SK-N-MC (cell line): Measurements from ENCODE around the gene IPPK.
"Not testable (repeated sequence)": the region's sequence is repeated elsewhere in the genome, so short reads cannot be mapped to it uniquely, and the experiment has no call there.

Experiments used
- DNase-seq: peaks from one replicate; pipeline ENCODE4 v3.0.0-alpha.2; 2011; ENCODE audit warnings: low read depth, low spot score
- H3K27ac ChIP-seq: fragments of 200-600 bp; sonication (generic); 2 replicates; pipeline ENCODE4 v1.5.1; 2016; ENCODE audit warnings: mixed run types
- H3K36me3 ChIP-seq: fragments of 200-600 bp; sonication (generic); 2 replicates; pipeline ENCODE4 v1.6.1; 2017; ENCODE audit warnings: antibody characterized with exemption, low read length, mixed read lengths; ENCODE audit not compliant: insufficient read depth
- H3K4me3 ChIP-seq: fragments of 200-600 bp; sonication (generic); 2 replicates; pipeline ENCODE4 v1.5.1; 2016
- H3K9ac ChIP-seq: fragments of 200-600 bp; sonication (generic); 2 replicates; pipeline ENCODE4 v1.8.0; 2017; ENCODE audit warnings: mixed run types, mixed read lengths; ENCODE audit not compliant: insufficient read length
- H3K9me3 ChIP-seq: fragments of 200-600 bp; sonication (generic); 2 replicates; pipeline ENCODE4 v1.6.1; 2017; ENCODE audit warnings: low read depth, mild to moderate bottlenecking, antibody characterized with exemption, low read length, moderate library complexity, mixed read lengths
- EZH2 ChIP-seq: fragments of 200-600 bp; sonication (generic); IDR thresholded peaks from one replicate; pipeline ENCODE4 v1.6.1; 2017; ENCODE audit warnings: antibody characterized with exemption
- FOXP2 ChIP-seq: optimal IDR thresholded peaks from 2 replicates; pipeline ENCODE3; 2011; ENCODE audit warnings: mild to moderate bottlenecking, moderate library complexity; ENCODE audit not compliant: insufficient read depth; ENCODE audit errors: extremely low read length, control extremely low read depth
- POLR2AphosphoS5 ChIP-seq: IDR thresholded peaks from 2 replicates; pipeline ENCODE4 v1.6.1; 2012; ENCODE audit warnings: mild to moderate bottlenecking, low read depth, low read length, borderline replicate concordance

The IPPK gene

DNA sequence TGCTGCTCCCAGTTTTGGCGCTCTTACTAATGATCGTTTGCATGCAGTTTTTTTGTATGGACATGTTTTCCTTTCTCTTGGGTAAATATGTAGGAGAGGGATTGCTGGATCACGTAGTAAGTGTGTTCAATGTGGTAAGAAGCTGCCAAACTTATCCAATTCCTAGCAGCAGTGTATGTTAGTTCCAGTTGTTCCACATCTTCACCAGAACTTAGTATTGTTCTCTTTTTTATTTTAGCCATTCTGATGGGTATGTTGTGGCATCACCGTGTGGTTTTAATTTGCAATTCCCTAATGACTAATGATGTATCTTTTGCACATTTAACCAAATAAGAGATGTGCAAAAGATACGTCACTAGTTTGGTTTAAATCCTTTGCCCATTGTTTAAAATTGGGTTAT, 65.9 kb downstream of the IPPK start:
- Histone ChIP-seq H3K9me3 (no peaks in the 10 kb centered on the region; the same call in 1 of the 2 replicates), H3K27ac (no peak overlapping the region), H3K36me3 (0 out of 2 replicates have a peak, but pooled peaks cover 6% of the 10 kb centered on the region), H3K4me3 (no peak overlapping the region), H3K9ac (no peak overlapping the region)
- no peak for DNase-seq
- TF ChIP-seq POLR2AphosphoS5 (no peak), FOXP2 (no peak), EZH2 (no peak)

DNA sequence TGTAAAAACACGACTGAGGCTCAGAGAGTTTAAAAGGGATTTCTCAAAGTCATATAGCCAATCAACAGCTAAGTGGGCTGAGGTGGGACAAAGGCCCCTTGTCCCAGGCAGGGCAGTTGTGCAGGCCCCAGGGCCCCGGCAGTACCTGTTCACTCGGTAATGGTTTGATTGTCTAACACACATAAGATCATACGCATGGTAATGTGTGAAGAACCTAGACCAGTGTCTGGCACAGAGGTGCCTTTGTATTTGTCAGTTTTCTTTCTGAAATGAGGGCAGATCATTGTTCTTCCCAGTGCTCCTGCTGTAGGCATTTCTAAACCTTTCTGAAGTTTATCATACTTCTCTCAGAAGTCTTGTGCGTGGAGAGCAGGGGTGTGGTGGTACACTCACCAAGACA, 66.8 kb downstream of the IPPK start:
- Histone ChIP-seq H3K4me3 (no peak overlapping the region), H3K9ac (no peak overlapping the region), H3K36me3 (0 out of 2 replicates have a peak, but pooled peaks cover 6% of the 10 kb centered on the region), H3K9me3 (no peaks in the 10 kb centered on the region; the same call in 1 of the 2 replicates), H3K27ac (no peak overlapping the region)
- no peak for TF ChIP-seq FOXP2
- TF ChIP-seq POLR2AphosphoS5: no peak
- TF ChIP-seq EZH2: no peak
- no peak for DNase-seq

DNA sequence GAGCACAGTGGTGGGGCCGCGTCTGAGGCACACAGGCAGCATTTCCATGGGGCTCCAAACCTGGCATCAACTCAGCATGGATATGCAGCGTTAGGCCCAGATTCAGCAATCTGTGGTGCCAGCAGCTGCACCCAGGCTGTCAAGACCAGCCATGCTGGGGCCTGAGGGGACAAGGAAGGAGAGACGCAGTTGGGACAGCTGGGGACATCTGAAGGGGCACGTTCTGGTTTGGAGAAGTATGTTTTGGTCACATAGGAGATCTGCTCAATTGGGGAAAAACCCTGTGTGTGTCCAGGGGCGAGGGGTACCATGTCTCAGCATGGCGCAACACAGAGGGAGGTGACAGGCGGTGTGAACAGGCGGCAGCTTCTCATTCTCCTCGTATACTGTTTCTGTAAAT, 67.5 kb downstream of the IPPK start:
- no peak for DNase-seq

DNA sequence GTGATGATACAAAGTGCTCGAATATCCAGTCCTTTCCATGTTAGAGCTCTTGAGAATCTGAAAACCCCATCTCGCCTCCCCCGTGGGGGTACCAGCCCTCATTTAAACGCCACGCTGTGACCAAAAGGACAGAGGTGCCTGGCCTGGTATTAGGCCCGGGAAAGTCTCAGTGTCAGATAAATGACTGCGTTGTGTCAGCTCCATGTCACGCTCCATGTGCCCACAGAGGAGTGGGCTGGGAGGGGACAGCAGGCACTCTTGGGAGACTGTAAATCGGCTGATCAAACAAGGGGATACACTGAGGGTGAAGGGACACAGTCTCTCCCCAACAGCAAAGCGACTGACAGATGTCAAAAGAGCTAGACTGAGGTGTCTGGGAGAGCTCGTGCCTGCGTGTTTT, 68.5 kb downstream of the IPPK start:
- H3K36me3 ChIP-seq: 0 out of 2 replicates have a peak, but pooled peaks cover 6% of the 10 kb centered on the region
- no peak overlapping the region for H3K9ac ChIP-seq
- no peak overlapping the region for H3K4me3 ChIP-seq
- no peak for DNase-seq
- no peak overlapping the region for H3K27ac ChIP-seq
- no peak for TF ChIP-seq POLR2AphosphoS5
- TF ChIP-seq EZH2: no peak
- TF ChIP-seq FOXP2: no peak
- H3K9me3 ChIP-seq: no peaks in the 10 kb centered on the region; the same call in 1 of the 2 replicates

More for the DNA sequence above, 67.5 kb downstream of the IPPK start:
- H3K4me3 ChIP-seq: no peak overlapping the region
- 0 out of 2 replicates have a peak, but pooled peaks cover 6% of the 10 kb centered on the region for H3K36me3 ChIP-seq
- no peak overlapping the region for H3K9ac ChIP-seq
- no peak for TF ChIP-seq POLR2AphosphoS5
- TF ChIP-seq FOXP2: no peak
- TF ChIP-seq EZH2: no peak
- no peaks in the 10 kb centered on the region; the same call in 1 of the 2 replicates for H3K9me3 ChIP-seq
- H3K27ac ChIP-seq: no peak overlapping the region

DNA sequence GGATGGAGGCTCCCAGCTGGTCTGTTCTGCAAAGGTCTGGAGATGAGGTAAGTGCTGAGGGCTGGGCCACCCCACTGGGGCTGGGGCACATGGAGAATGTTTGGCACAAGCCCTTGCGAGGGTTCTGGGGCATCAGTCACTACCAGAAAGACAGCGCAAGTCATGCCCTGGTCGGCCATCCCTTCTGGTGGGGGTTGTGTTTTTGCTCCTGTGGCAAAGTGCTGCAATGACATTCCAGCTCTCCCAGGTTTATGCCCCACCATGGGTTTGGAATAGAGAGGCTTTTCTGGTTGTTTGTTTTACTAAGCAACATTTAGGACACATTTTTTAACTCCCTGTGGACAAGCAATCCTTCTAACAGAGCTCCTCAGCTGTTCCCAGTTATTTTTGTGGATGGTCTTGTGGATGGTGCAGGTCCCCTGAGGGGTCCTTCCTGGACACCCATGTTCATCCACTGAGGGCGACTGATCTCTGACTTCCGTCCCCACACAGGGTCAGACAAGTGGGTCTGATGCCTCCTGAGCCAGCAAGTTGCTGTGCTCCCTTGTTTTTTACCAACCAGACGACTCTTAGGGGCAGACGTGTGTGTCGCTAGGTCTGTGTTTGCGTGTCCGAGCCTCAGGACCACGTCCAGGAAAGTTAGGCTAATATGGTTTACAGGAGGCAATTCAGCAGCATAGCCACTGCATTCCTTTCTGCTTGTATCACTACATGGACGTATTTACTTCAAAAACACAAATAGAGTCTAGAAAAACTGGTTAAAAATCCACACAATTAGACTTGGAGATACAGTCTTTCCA, 69.3 kb downstream of the IPPK start:
- DNase-seq: no peak
- H3K9me3 ChIP-seq: no peaks in the 10 kb centered on the region; the same call in 1 of the 2 replicates
- no peak overlapping the region for H3K9ac ChIP-seq
- H3K4me3 ChIP-seq: no peak overlapping the region
- H3K36me3 ChIP-seq: 0 out of 2 replicates have a peak, but pooled peaks cover 6% of the 10 kb centered on the region
- no peak overlapping the region for H3K27ac ChIP-seq
- no peak for TF ChIP-seq POLR2AphosphoS5
- no peak for TF ChIP-seq EZH2
- TF ChIP-seq FOXP2: no peak

DNA sequence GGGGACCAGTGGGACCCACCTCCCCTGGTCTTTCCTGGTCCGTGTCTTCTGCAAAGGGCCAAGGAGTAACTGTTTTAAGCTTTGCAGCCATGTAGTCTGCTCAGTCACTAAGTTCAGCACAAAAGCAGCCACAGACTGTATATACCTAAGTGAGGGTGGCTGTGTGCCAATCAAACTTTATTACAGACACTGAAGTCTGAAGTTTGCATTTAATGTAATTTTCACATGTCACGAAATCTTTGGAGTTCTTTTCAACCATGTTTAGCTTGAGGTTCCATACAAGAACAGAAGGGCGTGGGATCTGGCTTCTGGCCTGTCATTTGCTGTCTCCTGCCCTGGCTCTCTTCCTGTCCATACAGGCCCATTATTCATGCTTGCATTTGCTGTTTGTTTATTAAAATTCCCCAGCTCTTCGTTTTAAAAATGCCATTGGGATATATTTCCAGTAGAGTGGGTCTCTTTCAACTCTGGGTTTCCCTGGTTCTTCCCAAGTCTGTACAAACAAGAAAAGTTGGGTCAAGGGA, 69.9 kb downstream of the IPPK start:
- DNase-seq: no peak
- Histone ChIP-seq H3K9me3 (no peaks in the 10 kb centered on the region; the same call in 1 of the 2 replicates), H3K9ac (no peak overlapping the region), H3K4me3 (no peak overlapping the region), H3K36me3 (0 out of 2 replicates have a peak, but pooled peaks cover under 1% of the 10 kb centered on the region), H3K27ac (no peak overlapping the region)
- TF ChIP-seq EZH2 (no peak), FOXP2 (no peak), POLR2AphosphoS5 (no peak)

DNA sequence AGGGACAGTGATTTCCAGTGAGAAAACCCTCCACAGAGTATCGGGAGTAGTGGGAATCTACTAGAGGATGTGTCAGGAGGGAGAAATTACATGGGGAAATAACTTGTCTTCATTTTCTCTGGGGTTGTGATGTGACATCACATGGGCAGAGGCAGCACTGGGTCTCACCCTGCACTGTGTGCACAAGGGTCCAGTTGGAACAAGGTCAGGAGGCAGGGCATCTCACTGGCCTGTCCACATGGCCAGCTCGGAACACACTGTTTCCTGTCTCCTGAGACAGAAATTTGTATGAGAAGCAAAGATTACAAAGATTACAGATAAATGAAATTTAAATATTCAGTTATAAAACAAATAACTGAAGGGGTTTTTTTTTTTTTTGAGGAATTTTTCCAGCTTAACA, 71.5 kb downstream of the IPPK start:
- TF ChIP-seq EZH2 (no peak), FOXP2 (no peak), POLR2AphosphoS5 (no peak)
- Histone ChIP-seq H3K27ac (no peak overlapping the region), H3K4me3 (no peak overlapping the region), H3K9me3 (no peaks in the 10 kb centered on the region), H3K36me3 (no peaks in the 10 kb centered on the region), H3K9ac (no peak overlapping the region)
- DNase-seq: no peak

DNA sequence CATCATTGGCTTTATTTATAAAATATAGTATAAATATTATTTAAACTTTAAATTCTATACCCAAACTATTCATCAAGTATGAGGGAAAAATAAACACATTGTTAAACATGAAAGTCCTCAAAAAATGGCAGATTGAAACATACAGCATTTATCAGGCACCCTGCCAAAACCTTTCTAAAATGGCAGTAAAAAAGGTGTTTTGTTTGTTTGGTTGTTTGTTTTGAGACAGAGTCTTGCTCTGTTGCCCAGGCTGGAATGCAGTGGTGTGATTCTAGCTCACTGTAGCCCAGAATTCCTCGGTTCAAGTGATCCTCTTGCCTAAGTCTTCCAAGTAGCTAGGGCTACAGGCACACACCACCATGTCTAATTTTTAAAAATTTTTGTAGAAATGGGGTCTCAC, 74.0 kb downstream of the IPPK start:
- no peak for TF ChIP-seq POLR2AphosphoS5
- TF ChIP-seq EZH2: no peak
- no peak for TF ChIP-seq FOXP2
- no peaks in the 10 kb centered on the region for H3K36me3 ChIP-seq
- H3K27ac ChIP-seq: no peak overlapping the region
- H3K9me3 ChIP-seq: no peaks in the 10 kb centered on the region
- no peak for DNase-seq
- no peak overlapping the region for H3K4me3 ChIP-seq
- no peak overlapping the region for H3K9ac ChIP-seq

DNA sequence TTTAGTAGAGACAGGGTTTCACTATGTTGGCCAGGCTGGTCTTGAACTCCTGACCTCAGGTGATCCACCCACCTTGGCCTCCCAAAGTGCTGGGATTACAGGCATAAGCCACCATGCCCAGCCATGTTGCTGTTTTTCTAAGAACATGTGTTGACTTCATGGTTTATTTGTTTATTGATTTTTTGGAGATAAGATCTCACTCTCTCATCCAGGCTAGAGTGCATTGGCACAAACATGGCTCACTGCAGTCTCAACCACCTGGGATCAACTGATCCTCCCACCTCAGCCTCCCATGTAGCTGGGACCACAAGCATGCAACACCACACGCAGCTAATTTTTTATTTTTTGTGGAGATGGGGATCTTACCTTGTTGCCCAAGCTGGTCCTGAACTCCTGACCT, 74.9 kb downstream of the IPPK start:
- H3K36me3 ChIP-seq, H3K9me3 ChIP-seq, H3K4me3 ChIP-seq: not testable (repeated sequence)

More for the DNA sequence above, 74.9 kb downstream of the IPPK start:
- DNase-seq, H3K27ac ChIP-seq, H3K9ac ChIP-seq: not testable (repeated sequence)
